ENCODE data around the gene KIF21B.
A peak's percentile ranks its signal among the peaks of the same experiment; 100 is the strongest.

KIF21B gene

GRCh38 chr1:201044119-201044518 lies 20.6 kb upstream of the KIF21B start:
- no peak for DNase-seq (ENCODE audit: low read depth in 3 of 3, low spot score in 1 of 3)

GRCh38 chr1:201042779-201043461 lies 19.4 kb upstream of the KIF21B start:
- peak in 2 of 3 donors; percentile 52 for DNase-seq (ENCODE audit: low read depth in 3 of 3, low spot score in 1 of 3)

GRCh38 chr1:201041011-201041410 lies 17.5 kb upstream of the KIF21B start:
- DNase-seq (ENCODE audit: low read depth in 3 of 3, low spot score in 1 of 3), result no peak

- no peak for DNase-seq (ENCODE audit: low read depth in 3 of 3, low spot score in 1 of 3)
These were observed 16.4 kb upstream of the KIF21B start for GRCh38 chr1:201039876-201040275.

- no peak for DNase-seq (ENCODE audit: low read depth in 3 of 3, low spot score in 1 of 3)
These were observed 15.9 kb upstream of the KIF21B start for GRCh38 chr1:201039418-201039817.

GRCh38 chr1:201038186-201038876 lies 14.8 kb upstream of the KIF21B start:
- no peak for DNase-seq (ENCODE audit: low read depth in 3 of 3, low spot score in 1 of 3)

GRCh38 chr1:201036188-201036842 lies 12.8 kb upstream of the KIF21B start:
- no peak for DNase-seq (ENCODE audit: low read depth in 3 of 3, low spot score in 1 of 3)

- no peak for DNase-seq (ENCODE audit: low read depth in 3 of 3, low spot score in 1 of 3)
These were observed 11.2 kb upstream of the KIF21B start for GRCh38 chr1:201034671-201035070.

- no peak for DNase-seq (ENCODE audit: low read depth in 3 of 3, low spot score in 1 of 3)
These were observed 8.9 kb upstream of the KIF21B start for GRCh38 chr1:201032408-201032807.

GRCh38 chr1:201028461-201028889 lies 5.0 kb upstream of the KIF21B start:
- DNase-seq (ENCODE audit: low read depth in 3 of 3, low spot score in 1 of 3), result no peak

- DNase-seq (ENCODE audit: low read depth in 3 of 3, low spot score in 1 of 3), result no peak
These were observed 3.3 kb upstream of the KIF21B start for GRCh38 chr1:201026836-201027235.

- DNase-seq (ENCODE audit: low read depth in 3 of 3, low spot score in 1 of 3), result no peak
These were observed 2.7 kb upstream of the KIF21B start for GRCh38 chr1:201026234-201026633.

- no peak for DNase-seq (ENCODE audit: low read depth in 3 of 3, low spot score in 1 of 3)
These were observed 2.1 kb upstream of the KIF21B start for GRCh38 chr1:201025571-201026002.

GRCh38 chr1:201024625-201024998 lies 1.1 kb upstream of the KIF21B start:
- no peak for DNase-seq (ENCODE audit: low read depth in 3 of 3, low spot score in 1 of 3)

- no peak for DNase-seq (ENCODE audit: low read depth in 3 of 3, low spot score in 1 of 3)
These were observed 558 bp upstream of the KIF21B start for GRCh38 chr1:201023920-201024624.

- DNase-seq (ENCODE audit: low read depth in 3 of 3, low spot score in 1 of 3), result peak in 1 of 3 donors; percentile 21
These were observed 546 bp downstream of the KIF21B start for GRCh38 chr1:201022820-201023516.

- no peak for DNase-seq (ENCODE audit: low read depth in 3 of 3, low spot score in 1 of 3)
These were observed 1.1 kb downstream of the KIF21B start for GRCh38 chr1:201022493-201022819.

- no peak for DNase-seq (ENCODE audit: low read depth in 3 of 3, low spot score in 1 of 3)
These were observed 1.7 kb downstream of the KIF21B start for GRCh38 chr1:201021630-201022492.

GRCh38 chr1:201020721-201021629 lies 2.5 kb downstream of the KIF21B start:
- DNase-seq (ENCODE audit: low read depth in 3 of 3, low spot score in 1 of 3), result no peak

Measured in stimulated activated CD4-positive, alpha-beta T cell treated with anti-CD3 and anti-CD28 coated beads, TNF-alpha, amount 100 ng/mL, for 1 hour (primary cell).